NCI-H2196 treated with DMSO at 0.1 percent for 48 hours (cell line): ENCODE data around the gene HILPDA.

Experiments
- DNase-seq: peaks from one replicate; lab custom pipeline; 2025; ENCODE audit not compliant: unreplicated experiment; lab: John Stamatoyannopoulos, UW

Gene HILPDA, protein sequence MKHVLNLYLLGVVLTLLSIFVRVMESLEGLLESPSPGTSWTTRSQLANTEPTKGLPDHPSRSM

GRCh38 chr7:128455543-128456254 lies at the start of gene HILPDA:
HILPDA (plus strand) TSS chr7:128455878; CDS start chr7:128457269, 1,391 bp downstream.
- peak; percentile 79 for DNase-seq

GRCh38 chr7:128406314-128407232 lies 49.1 kb upstream of the HILPDA start:
- DNase-seq = no peak

GRCh38 chr7:128407233-128407589 lies 48.5 kb upstream of the HILPDA start:
- DNase-seq = no peak

DNA sequence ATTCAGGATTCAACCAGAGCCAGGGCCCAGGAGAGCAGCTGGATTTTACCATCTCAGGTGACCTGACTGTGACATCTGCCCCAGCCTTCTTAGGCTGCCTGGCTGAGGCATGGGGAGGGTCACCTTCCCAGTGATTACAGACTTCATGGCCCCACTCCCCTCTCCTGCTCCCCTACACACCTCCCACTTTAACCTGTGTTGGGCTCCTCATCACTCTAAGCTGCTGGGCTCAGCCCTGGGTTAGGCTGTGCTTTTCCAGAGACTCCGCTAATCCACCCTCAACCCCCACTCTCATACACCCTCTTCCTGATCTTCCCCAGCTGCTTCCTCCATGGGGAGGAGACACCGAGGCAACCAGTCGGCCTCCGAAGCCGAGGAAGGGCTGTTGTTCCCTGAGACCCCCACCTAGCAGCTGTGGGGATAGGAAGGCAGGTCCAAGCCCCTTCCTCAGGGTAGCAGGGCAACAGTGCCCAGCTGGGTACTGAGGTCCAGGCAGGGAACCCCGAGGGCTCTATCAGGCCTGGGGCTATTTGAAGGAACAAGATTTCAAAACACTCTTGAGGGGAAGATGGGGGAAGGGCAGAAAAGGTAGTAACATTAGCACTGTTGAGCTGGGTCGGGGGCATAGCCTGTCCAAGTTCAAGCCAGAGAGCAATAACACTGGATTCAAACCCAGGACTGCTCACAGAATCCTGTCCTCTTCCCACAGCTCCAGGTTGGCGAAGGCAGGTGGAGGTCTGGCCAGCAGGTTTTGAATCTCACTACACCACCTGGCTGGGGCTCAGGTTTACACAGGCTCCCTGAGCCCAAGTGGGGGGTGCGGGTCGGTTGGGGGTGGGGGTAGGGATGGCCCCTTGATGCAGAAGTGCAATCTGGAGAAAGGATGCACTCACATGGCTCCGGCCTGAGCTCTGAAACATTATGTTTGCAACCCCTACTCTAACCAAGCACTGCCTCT lies 47.6 kb upstream of the HILPDA start:
- no peak for DNase-seq

DNA sequence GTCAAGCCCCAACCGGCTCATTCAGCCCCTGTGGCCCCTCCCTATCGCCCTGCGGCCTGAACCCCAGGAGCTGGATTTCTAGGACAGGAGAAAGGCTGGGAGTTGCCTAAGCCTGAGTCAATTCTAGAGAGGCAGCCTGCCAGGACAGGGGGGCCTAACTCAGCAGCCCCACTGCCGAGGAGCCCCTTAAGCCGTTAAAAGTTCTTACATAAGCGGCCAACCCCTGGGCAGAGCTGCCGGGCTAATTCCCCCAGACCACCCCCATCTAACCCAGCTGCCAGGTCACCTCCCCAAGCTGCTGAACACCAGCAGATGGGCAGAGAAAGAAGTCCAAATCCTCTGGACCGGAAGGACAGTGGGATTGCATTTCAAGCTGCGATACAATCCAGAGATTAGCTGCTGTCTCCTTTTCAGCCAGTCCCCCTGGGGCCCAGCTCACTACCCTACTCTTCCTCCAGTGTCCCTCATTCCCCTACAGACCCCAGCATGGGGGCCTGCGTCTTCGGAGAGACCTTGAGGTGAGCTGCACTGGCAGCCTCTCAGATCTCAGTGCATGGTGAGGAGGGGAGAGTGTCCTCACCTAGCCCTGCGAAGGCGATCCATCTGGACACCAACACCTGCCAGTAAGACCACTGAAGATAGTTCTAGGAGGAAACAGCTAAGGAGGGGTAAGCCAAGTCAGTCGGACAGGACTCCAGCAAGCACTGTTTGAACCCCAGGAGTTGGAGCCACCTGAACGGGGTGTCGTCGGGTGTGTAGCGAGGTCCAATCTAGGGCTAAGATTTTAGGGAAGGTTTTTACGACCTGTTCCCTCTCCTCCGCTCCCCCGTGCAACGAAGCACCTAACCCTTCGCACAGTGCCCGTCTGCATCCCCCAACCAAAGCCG lies 46.7 kb upstream of the HILPDA start:
- DNase-seq = no peak

DNA sequence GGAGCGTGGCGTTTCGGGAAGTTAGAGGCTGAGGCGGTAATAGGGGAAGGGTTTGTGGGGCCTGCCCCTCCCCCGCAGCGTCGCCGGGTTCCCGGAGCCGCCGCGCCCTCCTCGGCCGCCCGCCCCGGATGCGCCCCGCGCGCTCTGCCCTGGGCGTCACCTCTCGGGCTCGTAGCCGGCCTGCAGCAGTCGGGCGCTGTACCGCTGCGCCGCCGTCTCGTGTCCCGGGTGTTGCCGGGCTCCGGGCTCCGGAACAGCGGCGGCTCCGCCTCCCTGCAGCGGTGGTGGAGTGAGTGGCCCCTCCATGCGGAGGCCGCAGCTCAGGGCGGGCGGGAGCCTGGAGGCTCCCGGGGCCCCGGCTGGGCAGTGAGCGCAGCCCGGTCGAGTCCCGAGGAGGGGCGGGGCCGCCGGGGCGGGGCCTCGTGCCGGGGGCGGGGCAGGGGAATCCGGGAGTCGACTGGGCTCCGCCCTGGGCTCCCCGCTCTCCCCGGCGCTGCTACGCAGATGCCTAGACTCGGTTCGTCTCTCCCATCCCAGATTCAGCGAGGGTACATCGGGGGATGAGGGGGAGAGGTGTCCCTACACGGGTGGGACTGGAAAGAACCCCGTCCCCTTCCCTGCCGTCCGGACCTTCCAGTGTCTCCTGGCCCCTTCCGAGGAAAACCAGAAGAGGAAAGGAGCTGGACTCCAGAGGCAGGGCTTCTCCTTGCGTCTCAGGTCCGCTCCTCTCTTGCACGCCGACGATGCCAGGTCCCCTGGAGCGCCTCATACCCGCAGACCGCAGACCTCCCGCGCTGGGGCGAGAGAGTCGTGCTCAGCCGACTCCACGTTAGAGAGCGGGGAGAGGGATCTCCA lies 45.9 kb upstream of the HILPDA start, which contains the start of gene IMPDH1:
Gene IMPDH1, minus strand, starts transcription at position 387 of the 855 bp plus-strand sequence. Its CDS starts 81 bp downstream, at position 306.
- DNase-seq = peak; percentile 45

DNA sequence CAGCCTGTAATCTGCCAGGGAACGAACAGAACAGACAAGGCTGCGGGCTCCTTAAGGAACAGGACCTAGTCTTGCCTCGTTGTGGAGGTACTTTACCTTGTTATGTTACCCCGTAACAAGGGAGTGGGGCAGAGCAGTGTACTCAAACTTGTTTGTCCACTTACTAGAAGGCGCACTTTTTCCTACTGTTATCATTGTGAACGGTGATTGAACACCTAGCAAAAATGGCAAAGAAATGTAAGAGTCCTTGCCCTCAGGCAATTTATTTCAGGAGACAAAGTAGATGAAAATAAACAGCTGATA lies 45.3 kb upstream of the HILPDA start:
- DNase-seq = no peak

GRCh38 chr7:128415217-128415785 lies 40.4 kb upstream of the HILPDA start:
- no peak for DNase-seq

DNA sequence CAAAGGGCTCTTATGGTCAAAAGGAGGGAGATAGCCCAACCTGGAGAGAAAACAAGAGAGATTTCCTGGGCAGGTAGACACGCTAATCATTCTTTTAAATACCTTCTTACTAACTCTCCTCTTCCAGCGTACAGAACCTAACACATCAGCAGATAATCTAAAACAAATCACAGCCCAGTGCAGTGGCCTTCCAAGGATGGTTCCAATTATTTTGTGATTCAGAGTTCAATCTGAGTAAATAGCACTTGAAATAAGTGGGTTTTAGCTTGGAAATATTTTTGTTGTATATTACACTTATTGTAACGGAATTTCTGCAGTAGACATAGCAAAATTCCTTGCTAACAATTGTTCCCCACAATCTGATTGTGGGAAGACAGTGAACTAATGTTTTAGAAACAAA lies 38.6 kb upstream of the HILPDA start:
- no peak for DNase-seq

GRCh38 chr7:128419257-128419656 lies 36.4 kb upstream of the HILPDA start:
- DNase-seq = no peak

DNA sequence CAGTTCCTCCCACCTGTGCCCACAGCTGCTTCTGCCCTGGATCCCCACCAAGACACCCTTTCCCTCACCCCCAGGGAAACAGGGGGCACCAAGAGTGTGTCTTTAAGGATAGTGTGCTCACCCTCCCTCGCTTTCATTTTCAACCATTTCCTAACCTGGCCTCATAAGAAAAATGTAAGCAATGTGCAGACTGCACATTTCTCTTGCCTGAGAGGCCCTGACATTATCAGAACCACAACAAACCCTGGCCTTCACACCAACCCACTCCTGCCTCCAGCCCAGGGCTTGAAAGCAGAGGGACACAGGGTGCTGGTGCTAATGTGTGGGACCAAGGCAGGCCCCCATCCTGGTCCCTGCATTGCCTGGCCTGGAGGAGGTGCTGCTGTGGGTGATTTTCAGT lies 34.9 kb upstream of the HILPDA start:
- DNase-seq = no peak

DNA sequence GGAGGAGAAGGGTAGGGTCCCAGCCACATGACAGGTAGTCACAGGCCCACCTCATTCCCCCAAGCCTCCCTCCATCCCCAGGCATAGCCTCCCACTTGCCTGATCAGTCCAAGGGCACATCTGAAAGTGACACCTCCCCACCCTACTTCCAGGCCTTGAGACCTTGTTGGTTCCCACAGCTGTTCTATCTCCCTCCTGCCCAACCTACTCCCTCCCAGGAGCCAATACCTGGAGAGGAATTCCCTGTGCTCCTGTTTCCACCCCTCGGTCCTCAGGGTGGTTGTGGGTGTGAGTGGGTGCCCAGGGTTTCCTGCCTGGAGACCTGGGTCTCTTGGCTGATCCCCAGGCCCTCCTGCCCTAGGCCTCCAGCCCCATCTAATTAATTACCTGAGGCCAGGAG lies 34.3 kb upstream of the HILPDA start:
- no peak for DNase-seq

DNA sequence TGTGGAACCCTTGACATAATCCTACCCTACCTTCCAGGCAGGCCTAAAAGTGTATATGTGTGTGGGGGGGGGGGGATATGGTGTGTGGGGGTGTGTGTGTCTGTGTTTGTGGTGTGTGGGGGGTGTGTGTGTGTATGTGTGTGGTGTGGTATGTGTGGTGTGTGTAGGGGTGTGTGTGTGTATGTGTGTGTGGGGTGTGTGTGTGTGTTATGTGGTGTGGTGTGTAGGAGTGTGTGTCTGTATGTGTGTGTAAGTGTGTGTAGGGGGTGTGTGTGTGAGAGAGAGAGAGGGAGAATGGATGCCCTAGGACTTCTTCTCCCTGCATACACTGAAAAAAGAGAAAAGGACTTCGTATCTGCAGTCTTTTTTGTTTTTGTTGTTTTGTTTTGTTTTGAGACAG lies 33.6 kb upstream of the HILPDA start:
- no peak for DNase-seq

- no peak for DNase-seq
Measured at GRCh38 chr7:128422842-128423241, 32.8 kb upstream of the HILPDA start.

DNA sequence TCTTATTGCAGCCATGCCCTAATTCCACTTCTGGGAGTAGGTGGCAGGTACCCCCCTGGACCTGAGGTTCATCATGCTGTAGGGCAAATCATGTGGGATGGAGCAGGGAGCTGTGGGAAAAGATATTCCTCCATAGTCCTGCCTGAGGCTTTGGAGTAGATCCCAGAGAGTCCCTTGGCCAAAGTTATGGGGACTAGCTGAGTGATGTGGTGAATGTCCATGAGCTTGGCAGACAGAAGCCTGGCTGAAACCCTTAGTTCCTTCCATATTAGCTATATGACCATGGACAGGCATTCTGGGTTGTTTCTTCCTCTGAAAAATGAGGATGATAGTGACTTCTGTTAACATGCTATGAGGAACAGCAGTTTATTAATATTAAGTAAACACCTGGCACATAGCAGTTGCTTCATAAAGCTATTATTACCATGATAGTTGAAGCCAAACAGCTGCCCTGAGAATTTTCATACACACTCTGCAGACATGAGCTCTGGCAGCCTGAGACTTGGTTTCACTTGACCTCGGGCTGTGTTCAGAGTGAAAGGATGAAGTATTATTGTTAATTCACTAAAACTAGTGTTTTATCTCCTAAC lies 30.9 kb upstream of the HILPDA start:
- no peak for DNase-seq

DNA sequence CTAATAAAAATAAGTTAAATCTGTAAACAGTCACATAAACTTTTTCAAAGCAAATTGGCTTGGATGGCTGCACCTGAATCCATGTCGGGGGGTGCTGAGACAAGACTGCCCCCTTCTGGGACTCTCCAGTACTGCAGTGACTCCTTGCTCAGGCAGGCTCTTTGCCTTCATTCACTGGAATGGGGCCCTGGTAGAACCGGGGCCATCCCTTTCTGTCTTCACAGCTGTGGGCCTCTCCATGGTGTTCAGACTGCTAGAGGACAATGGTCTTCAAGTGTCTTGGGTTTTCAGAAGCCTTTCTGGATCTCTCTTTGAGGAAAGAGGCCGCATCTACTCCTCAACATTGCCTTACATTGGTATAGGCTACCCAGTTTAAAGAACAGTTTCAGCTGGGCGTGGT lies 29.8 kb upstream of the HILPDA start:
- DNase-seq = peak; percentile 7

DNA sequence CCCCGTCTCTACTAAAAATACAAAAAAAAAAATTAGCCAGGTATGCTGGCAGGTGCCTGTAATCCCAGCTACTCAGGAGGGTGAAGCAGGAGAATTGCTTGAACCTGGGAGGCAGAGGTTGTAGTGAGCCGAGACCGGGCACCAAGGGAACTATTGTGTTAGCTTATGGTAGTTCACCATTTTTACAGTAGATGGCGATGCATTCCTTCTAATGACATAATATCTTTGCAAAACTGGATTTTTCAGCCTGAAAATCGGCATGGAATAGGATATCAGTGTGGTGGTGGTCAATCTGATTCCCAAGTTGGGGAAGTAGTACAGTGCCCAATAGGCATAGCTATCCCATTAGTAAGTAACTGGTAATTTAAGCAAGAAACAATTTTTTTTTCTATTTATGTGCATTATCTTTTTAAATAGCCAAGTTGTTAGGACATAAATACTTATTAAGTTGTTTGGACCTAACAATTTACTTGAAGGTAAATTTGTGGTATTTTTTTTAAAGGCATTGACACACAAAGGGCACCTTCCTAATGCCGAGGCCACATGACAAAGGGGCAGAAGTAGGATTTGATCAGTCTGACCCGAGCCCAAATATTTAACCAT lies 28.3 kb upstream of the HILPDA start:
- peak; percentile 29 for DNase-seq

GRCh38 chr7:128430207-128430606 lies 25.5 kb upstream of the HILPDA start:
- no peak for DNase-seq
